HG03439 (cell line): ENCODE measurements around the gene TREML2.

Source experiments
- ATAC-seq: cut with Tn5 transposase; IDR thresholded peaks from one replicate; pipeline ENCODE4 v1.9.1; 2021; ENCODE audit warnings: mild to moderate bottlenecking, moderate library complexity; ENCODE audit not compliant: unreplicated experiment

TREML2 gene

DNA sequence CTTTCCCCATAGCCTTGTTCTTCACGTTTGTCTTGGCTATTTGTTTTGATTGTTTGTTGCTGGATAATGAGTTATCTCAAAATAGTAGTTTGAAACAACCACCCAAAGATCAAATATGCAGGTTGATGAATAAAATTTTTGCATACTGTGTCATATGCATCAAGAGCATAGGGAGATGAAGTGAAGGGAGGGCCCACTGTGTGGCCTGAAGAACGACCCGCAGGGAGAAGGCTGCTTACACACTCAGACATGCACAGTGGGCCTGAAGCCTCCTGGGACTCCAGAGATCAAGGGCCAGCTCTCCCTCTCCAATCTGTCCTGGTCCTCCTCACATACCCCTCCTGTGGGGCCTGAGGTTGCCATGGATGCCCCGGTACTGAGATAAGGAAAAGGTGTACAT, 21.8 kb downstream of the TREML2 start:
- ATAC-seq, result no peak

DNA sequence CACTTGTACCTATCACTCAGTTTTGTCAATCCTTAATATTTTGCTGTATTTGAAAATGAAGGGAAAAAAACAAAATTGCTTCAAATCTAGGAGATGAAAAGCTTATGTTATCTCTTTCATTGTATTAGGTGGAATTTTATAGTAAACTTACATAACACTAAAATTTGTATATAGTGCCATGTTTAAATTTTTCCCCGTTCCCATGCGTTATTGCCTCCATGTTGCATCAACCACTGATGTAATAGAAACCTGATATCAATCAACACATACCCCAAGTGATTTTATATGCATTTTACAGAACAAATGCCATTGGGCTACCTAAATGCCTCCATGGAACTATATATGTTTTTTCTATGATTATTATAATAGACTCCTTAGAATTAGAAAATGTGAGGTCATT, 23.3 kb downstream of the TREML2 start:
- ATAC-seq, result no peak

DNA sequence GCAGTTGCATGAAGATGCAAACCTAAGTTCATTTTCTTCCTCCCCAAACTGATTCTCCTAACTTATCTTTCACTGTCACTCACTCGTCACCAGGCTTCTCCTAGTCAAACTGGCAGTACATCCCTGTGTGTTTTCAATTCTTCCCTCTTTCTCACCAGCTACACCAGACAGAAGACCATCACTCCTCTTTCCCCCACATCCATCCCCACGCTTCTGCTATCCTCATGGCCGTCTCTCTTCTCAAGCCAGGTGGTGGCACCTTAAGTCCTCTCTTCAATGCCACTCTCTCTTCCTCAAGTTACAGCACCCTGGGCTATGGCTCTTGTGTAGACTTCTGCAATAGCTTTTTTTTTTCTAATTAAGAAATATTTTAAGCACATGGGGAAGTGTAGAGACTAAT, 23.7 kb downstream of the TREML2 start:
- ATAC-seq, result no peak

DNA sequence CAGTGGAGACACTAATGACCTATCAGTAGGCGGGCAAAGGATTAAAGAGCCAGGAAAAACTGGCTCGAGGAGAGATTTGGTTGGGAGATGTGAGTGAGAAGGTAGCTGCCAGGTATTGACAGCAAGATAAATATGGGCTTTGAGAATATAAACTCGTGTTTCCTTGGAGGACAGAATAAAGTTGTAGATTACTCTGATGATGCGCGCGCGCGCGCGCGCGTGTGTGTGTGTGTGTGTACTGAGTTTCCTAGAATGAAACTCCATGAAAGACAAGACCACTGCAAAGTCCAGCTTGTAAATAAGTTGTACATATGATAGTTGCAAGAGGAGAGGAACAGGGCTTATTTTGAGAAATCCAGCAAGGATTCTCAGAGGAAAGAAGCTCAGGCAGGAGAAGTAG, 24.8 kb downstream of the TREML2 start:
- ATAC-seq, result no peak

DNA sequence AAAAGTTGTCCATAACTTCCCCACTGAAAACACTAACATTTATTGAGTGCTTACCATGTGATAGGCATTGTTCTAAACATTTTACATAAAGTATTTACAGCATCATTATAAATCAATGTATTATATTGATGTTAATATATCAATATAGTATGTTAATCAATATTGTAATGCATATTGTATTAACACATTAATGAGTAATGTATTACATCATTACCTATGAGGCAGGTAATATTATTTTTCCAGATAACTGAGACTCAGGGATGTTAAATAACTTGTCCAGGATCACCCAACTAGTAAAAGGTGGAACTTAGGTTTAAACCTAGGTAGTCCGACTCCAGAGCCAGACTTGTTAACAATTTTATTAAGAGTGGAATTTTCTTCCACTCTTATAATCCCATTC, 25.9 kb downstream of the TREML2 start:
- ATAC-seq, result no peak

DNA sequence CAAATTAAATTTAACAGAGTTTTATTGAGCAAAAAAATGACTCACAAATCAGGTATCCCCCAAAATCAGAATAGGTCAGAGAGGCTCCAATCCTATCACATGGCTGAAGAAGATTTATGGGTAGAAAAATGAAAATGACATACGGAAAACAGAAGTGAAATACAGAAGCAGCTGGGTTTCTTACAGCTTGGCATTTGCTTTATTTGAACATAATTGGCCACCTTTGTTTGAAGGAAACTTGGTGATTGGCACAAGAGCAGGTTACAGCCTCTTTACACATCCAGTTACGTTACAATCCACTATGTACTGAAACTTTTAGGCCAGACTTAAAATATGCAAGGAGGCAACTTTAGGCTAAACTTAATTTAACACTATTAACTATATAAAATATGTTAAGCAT, 26.3 kb downstream of the TREML2 start:
- ATAC-seq, result no peak

DNA sequence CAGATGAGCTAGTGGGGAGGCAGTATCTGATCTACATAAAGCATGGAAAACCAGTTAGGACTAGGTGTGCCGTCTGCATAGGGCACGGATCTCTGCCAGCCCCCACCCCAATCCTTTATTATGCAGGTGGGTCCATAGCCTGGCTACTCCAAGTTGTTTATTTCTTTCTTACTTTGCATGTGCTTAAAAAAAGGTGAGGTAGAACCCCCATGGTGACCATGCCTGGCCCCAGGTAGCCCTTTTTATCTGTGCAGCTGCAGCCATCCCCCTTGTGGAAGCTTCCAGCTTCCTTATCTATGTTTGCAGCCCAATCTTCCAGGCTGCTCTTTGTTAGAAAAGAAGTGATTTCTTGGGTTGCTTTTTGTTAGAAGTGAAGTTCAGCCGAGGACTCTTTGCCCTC, 29.0 kb downstream of the TREML2 start:
- ATAC-seq, result no peak

DNA sequence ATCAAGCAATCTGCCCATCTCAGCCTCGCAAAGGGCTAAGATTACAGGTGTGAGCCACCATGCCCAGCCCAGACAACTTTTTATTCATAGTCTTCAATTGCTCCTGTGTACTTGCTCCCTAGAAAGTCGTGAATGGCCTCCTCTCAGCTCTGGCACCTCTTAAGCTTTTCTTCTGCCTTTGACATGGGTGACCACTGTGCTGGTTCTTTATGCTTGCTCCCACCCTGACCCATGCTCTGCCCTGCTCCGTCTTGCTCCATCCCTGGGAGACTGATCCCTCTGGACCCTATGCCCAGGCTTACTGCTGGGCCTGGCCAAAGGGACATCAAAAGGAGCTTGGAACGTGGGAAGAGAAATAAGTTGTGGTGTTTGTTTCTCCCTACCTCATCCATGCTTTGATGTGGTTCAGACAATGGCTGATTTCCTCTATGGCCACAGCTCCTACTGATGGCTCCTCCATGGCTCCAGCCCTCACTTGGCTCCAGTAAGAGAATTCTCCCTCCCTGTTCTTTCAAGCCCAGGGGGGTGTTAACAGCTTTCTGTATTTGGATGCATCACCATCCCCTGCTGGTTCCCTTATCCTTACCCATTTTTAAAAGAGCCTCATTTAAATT, 30.3 kb downstream of the TREML2 start:
- ATAC-seq, result no peak

DNA sequence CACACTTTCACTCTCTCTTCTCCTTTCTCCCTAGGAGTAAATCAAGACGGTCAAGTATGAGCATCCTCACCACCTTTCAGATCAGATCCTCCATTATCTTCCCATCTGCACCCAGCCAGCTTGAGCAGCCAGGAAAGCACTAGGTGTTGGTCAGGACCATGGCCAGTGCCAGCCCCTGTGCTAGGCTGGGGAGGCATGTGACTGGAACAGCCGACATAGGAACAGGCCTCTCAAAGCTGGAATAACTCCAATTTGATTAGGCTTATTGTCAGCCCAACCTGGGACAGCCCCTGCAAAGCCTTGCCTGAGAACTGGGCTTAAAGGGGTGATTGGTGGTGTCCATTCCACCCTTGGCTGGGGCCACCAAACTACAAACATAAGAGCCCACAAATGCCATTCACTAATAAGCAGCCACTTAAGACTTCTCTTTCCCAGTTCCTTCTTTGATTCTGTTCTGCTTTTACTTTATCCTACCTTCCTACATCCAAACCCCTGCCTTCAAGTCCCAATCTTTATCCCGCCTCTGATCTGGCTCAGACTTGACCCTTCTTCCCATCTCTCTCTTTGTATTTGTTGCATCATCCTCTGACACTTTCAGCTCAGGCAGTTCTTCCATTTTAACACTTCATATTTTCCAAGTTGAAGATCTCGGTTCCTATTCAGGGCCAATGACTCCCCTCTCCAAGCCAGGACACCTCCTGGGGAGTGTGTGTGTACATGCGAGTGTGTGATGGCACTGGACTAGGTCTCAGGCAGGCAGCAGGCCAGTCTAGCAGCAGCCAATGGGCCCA, 33.6 kb downstream of the TREML2 start:
- no peak for ATAC-seq

DNA sequence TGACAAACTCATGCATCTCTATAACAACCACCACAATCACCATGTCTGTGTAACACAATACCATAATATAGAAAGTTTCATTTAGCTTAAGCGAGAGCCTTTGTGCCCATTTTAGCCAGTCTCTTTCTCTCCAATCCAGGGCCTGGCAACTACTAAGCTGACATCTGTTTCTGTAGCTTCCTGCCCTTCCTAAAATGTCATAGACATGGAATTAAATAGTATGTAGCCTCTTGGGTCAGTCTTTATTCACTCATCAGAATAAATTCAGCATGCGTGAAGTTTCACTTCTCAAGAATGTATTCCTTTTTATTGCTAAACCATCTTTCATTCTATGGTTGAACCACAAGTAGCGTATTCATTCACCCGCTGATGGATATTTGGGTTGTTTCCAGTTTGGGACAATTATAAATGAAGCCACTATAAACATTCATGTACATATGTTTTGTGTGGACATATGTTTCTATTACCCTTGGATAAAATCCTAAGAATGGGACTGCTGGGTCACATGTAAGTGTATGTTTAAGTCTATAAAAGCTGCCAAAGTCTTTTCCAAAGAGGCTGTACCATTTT, 36.3 kb downstream of the TREML2 start:
- ATAC-seq, result no peak

DNA sequence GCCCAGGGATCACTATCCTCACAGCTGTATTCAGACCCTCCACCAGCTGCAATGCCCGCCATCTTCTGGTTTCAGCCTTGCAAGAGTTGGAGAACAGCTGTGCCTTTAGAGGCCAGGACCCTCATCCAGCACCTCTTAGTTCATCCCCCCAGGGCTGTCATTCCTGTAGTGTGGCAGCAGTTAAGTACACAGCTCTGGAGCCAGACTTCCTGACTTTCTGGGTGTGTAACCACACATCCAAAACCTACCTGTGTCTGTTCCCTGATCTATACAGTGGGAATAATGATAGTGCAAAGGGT, 37.6 kb downstream of the TREML2 start:
- ATAC-seq, result no peak

DNA sequence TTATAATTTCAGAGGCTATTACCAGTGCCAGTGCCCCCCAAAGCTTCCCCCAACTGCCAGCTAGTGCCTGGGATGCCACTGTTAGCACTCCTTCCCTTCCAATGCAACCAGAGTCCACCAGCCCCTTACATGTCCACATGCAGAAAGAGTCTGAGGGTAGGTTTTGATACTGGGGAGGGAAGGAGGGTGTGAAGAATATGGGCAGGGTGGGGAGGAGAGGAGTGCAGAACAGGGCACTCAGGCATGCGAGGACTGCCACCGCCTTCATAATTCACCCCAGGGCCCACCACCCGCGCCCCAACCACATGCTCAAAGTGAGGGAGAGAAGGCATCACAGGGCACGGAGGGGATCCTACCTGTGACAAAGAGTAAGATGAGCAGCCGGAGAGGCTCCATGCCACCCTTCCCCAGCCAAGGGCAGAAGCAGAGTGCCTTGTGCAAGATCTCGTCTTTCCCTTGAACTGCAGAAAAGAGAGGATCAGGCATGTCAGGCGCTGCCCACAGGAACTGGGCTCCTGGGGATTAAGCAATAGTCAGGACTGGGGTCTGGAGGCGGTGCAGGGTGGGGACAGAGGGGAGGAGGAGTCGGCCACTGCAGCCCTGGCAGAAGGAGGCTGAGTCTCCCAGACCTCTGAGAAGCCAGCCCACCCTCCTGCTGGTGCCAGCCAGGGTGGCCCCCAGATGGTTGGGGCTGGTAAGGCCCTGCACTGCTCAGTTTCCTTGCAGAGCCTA, 38.1 kb downstream of the TREML2 start, which contains the start of gene TREM2:
Gene TREM2 (minus strand): TSS at position 430 of the 732 bp plus-strand sequence. CDS start 34 bp downstream, at position 396.
- no peak for ATAC-seq

DNA sequence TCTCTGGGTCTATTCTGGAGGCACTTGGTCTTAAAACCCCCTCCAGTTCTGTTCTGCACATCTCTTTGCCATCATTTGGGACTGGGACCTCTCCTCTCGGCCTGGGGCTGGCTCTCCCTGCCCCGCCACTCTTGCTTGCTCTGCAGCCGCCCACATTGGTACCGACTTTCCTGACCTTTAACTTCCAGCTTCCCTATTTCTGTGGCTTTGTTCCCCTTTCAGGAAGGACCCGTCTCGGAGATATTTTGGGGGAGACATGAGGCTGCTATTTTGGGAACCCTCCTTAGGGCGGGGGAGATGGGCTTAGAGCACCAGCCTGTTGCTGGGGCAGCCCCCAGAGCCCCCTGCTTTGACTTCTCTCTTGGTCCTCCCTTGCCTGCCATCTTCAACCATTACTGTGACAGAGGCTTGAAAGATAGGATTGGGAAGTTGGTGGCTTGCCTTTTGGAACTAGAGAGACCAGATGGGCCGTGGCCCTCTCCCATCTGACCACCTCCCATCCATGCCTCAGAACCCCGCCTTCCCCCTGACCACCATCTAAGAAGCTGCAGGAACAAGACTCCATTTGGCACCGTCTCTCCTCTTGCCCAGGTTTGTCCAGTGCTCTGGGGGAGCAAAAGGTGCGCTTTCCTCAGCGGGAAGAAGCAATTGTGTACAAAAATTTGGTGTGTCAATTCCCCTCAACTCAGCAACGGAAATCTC, 38.9 kb downstream of the TREML2 start:
- ATAC-seq, result no peak

DNA sequence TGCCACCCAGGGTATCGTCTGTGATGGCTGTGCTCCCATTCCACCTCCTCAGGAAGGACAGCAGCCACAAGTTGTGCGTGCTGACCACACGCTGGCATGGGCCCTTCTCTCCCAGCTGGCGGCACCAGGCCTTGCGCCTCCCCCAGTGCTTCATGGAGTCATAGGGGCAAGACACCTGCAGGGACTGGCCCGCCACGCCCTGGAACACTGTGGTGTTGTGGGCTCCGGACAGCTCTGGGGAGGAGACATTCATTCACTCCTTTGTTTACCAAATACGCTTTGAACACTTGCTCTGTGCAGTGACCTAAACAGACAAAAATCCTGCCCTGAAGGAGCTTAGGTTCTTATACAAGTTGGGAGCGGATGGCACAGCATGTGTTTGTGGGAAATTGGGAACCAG, 39.6 kb downstream of the TREML2 start:
- no peak for ATAC-seq

DNA sequence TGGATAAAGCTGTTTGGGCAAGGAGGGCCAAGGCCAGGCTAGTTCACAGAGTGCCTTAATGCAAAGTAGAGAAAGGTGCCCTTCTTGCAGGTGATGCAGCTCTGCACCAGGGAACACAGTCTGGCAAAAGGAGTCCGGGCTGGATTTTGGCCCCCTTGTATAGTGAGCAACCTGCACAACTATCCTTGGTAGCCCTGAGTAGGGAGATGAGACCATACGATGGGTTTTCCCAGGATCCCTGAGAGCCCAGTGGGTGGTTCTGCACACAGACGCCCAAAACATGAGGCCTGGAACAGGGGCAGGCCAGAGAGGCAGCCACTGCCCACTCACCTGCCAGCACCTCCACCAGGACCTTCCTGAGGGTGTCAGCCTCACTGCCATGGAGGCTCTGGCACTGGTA, 40.0 kb downstream of the TREML2 start:
- ATAC-seq, result no peak

DNA sequence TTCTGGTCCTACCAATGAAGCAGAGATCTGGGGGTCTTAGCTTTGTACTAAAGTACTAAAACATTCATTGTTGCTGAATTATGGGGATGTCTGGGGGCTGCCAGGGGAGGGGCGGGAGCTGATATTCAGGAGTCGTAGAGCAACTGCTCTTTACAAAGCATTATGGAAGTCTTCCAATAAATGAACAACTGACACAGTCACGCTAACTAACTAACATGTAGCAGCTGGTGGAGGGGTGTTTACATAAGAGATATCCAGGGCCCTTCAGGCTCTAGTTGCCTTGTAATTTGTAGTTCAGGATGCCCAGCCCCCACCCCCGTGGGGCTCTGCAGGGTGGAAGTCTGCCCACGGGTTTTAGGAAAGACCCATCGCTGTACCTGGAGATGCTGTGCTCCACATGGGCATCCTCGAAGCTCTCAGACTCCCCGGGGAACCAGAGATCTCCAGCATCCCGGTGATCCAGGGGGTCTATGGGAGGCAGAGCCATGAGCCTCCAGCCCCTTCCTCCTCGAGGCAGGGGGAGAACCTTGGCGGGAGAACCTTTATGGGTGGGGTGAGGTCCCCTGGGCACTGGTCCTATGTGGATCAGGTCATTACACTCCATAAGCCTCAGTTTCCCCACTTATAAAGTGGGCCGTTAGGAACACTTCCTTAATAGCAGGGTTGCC, 41.4 kb downstream of the TREML2 start:
- no peak for ATAC-seq

DNA sequence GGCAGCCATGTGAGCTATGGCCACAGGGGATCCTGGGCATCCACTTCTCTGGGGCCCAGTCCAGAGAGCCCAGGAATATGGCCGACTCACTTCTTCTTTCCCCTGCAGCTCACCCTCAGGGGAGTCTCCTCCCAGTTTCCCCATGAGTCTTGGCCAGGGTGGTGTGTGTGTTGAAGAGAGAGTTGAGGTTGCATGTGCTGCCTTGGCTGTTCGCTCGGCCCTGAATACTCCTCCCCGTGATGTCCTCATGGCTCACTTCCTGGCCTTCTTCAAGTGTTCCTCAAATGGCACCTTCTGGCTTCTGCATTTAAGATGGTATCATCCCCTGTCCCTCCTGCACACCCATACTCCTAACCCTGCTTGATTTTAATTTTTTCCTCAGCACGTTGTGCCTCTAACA, 43.6 kb downstream of the TREML2 start:
- no peak for ATAC-seq

DNA sequence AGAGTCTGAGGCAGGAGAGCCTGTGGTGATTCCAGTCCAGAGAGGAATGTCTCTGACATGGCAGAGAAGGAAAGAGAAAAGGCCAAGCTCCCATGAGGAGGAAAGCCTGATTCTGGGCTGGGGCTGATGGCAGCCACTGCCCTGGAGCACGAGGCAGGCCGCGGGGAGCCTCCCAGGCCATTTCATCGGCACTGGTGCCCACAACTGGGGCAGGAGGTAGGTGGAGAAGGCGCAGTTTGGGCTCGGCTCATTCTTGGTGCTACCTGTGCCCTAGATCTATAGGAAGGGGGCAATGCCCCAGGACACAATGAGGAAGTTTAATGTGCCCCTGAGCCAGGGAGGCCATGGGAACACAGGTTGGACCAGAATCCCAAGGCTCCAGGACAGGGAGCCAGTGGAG, 44.2 kb downstream of the TREML2 start:
- no peak for ATAC-seq

DNA sequence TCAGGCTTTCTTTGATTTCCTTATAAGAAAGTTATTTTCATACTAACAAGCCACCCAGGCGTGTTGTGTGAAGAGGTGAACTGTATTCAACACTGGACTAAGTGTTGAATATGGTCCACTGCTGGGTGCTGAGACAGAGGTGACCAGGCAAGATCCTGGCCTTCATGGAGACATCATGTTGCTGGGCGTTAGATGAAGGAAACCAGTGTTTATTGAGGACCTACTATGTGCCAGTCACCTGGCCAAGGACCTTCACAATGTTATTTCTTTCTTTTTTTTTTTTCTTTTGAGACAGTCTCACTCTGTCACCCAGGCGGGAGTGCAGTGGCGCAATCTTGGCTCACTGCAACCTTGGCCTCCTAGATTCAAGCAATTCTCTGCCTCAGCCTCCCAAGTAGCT, 44.9 kb downstream of the TREML2 start:
- no peak for ATAC-seq

DNA sequence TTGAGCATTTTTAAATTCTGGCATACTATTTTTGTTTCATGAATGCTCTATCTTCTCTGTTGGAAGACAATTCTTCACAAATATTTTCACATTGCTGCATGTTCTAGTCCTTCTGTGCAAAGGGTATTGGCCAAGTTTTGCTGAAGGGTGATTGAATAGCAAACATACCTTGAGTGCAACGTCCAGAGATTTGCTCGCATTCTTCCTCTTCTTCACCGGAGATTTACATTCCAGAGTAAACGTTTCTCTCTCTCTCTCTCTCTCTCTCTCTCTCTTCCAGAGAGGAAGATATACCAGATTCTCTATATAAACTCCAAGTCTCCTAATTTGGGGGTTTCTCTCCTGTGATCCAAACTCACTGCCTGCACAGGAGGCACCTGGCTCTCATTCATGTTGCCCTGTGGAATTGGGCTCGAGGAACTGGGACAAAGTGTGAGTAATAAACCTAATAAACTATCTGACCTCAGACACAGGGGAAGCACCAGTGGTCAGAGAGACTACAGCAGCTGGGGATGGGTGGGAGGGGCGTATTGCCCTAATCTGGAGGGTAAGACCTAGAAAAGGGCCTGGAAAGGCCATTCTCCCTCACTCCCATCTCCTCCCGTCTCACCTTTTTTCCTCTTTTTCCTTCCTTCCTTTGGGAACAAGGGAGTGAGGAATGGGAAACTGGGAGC, 45.7 kb downstream of the TREML2 start:
- ATAC-seq, result no peak
